Measurements from ENCODE around the gene BRWD1.

GRCh38 chr21:39149882-39150281 lies 163.6 kb downstream of the BRWD1 start:
- TF ChIP-seq CTCF (IDR thresholded peaks at IDR 0.05) (no peak), POLR2A (IDR thresholded peaks at IDR 0.05) (no peak)
